ENCODE data around the gene NEAT1. TPM values are rescaled to one million over a fixed set of nuclear protein-coding genes. Genes with fewer than 3 reads are reported as not detected.

The NEAT1 gene
- total and polyA plus RNA-seq, 9 of the 15 experiments (the other 6 are each of a cell fraction or from before 2014, with no cell fraction given): 20.1 to 389 (median 62.8) TPM

- no peak for TF ChIP-seq GTF3C2 (IDR thresholded peaks at IDR 0.05; ENCODE audit: borderline replicate concordance, extremely low read depth, insufficient read length)
- no peak; the same call in 1 of the 2 replicates for TF ChIP-seq MECOM (CRISPR knock-in tag; IDR thresholded peaks at IDR 0.05)
- no peak for TF ChIP-seq POU5F1 (IDR thresholded peaks at IDR 0.05; ENCODE audit: borderline replicate concordance, low read depth, low read length, partially characterized antibody)
- TF ChIP-seq TFAM (CRISPR knock-in tag; conservative IDR thresholded peaks at IDR 0.05): no peak
- TF ChIP-seq CHAMP1 (IDR thresholded peaks at IDR 0.05): no peak
- no peak for TF ChIP-seq STAT5B (CRISPR knock-in tag; IDR thresholded peaks at IDR 0.05)
- peak; percentile 99 for TF ChIP-seq POLR2G (IDR thresholded peaks at IDR 0.05; ENCODE audit: low read depth, low read length)
- TF ChIP-seq FOXK1 (CRISPR knock-in tag; IDR thresholded peaks at IDR 0.05; ENCODE audit: borderline replicate concordance): peak; percentile 54
- TF ChIP-seq NR2C2 (CRISPR knock-in tag; IDR thresholded peaks at IDR 0.05): peak; percentile 89
- no peak for TF ChIP-seq NR2C2 (tag; IDR thresholded peaks at IDR 0.05)
- TF ChIP-seq CBX2 (IDR thresholded peaks at IDR 0.05; ENCODE audit: insufficient read depth, low read length, poor library complexity, severe bottlenecking): no peak
- peak; percentile 99 for TF ChIP-seq RNF219 (CRISPR knock-in tag; IDR thresholded peaks at IDR 0.05)
- peak; percentile 93 for TF ChIP-seq ZNF133 (CRISPR knock-in tag; IDR thresholded peaks at IDR 0.05)
- peak; percentile 86; the same call in 1 of the 2 replicates for TF ChIP-seq ZNF668 (CRISPR knock-in tag; IDR thresholded peaks at IDR 0.05)
- peak; percentile 53; the same call in 1 of the 2 replicates for TF ChIP-seq SRSF1 (IDR thresholded peaks at IDR 0.05; ENCODE audit: low read depth, low read length)
Measured at GRCh38 chr11:65422633-65423515, at the start of gene NEAT1 (continued).

All from K562 (cell line).